ENCODE data around the gene SPATS2. TPM values are rescaled to one million over a fixed set of nuclear protein-coding genes. Genes with fewer than 3 reads are reported as not detected.

Gene SPATS2
- total RNA-seq, 1 donor from 2014 or later = 49.5 TPM

- Histone ChIP-seq H3K4me2 (no peak overlapping the region), H2AFZ (replicated peaks) (no peak overlapping the region), H3K9ac (no peak overlapping the region), H3K4me3 (no peak overlapping the region), H3K27ac (no peak overlapping the region), H3K27me3 (no peaks in the 10 kb centered on the region), H3K79me2 (ENCODE audit: low read depth) (peaks cover 31% of the 10 kb centered on the region), H3K36me3 (no peaks in the 10 kb centered on the region), H3K9me3 (ENCODE audit: low read depth) (no peaks in the 10 kb centered on the region), H3F3A (ENCODE audit: low read depth) (no peaks in the 10 kb centered on the region), H4K20me1 (ENCODE audit: low read depth) (peaks cover 30% of the 10 kb centered on the region), H3K4me1 (peaks cover 3% of the 10 kb centered on the region)
- no peak for DNase-seq (ENCODE audit: low spot score)
- no peak overlapping the region for H3K4me3 Mint-ChIP-seq
- peaks cover 2% of the 10 kb centered on the region for H3K9me3 Mint-ChIP-seq
- no peak for TF ChIP-seq EZH2 (IDR thresholded peaks at IDR 0.05)
- no peak for TF ChIP-seq EZH2phosphoT487 (IDR thresholded peaks at IDR 0.05)
- no peak for TF ChIP-seq CTCF (IDR thresholded peaks at IDR 0.05)
- peaks cover 2% of the 10 kb centered on the region for H3K4me1 Mint-ChIP-seq
- H3K36me3 Mint-ChIP-seq = peaks cover 7% of the 10 kb centered on the region
- no peak overlapping the region for H3K27ac Mint-ChIP-seq
- H3K27me3 Mint-ChIP-seq (ENCODE audit: insufficient read depth, low read depth) = no peaks in the 10 kb centered on the region
These were observed 46.5 kb downstream of the SPATS2 start for GRCh38 chr12:49413796-49414195.

GRCh38 chr12:49414364-49414763 is 47.1 kb downstream of the SPATS2 start:
- Histone ChIP-seq H3F3A (ENCODE audit: low read depth) (no peaks in the 10 kb centered on the region), H3K79me2 (ENCODE audit: low read depth) (peaks cover 34% of the 10 kb centered on the region), H3K4me2 (no peak overlapping the region), H3K27ac (no peak overlapping the region), H3K4me1 (peaks cover 8% of the 10 kb centered on the region), H2AFZ (replicated peaks) (no peak overlapping the region), H4K20me1 (ENCODE audit: low read depth) (peaks cover 34% of the 10 kb centered on the region), H3K4me3 (no peak overlapping the region), H3K9ac (no peak overlapping the region), H3K27me3 (no peaks in the 10 kb centered on the region), H3K9me3 (ENCODE audit: low read depth) (no peaks in the 10 kb centered on the region), H3K36me3 (no peaks in the 10 kb centered on the region)
- DNase-seq (ENCODE audit: low spot score) = no peak
- Mint-ChIP-seq H3K27ac (no peak overlapping the region), H3K9me3 (peaks cover 2% of the 10 kb centered on the region), H3K4me3 (no peak overlapping the region), H3K27me3 (ENCODE audit: insufficient read depth, low read depth) (no peaks in the 10 kb centered on the region), H3K36me3 (peaks cover 6% of the 10 kb centered on the region), H3K4me1 (peaks cover 2% of the 10 kb centered on the region)
- TF ChIP-seq EZH2 (IDR thresholded peaks at IDR 0.05) (no peak), EZH2phosphoT487 (IDR thresholded peaks at IDR 0.05) (no peak), CTCF (IDR thresholded peaks at IDR 0.05) (no peak)

GRCh38 chr12:49415521-49415970 is 48.3 kb downstream of the SPATS2 start:
- Histone ChIP-seq H3F3A (ENCODE audit: low read depth) (no peaks in the 10 kb centered on the region), H3K4me2 (no peak overlapping the region), H3K27me3 (no peaks in the 10 kb centered on the region), H4K20me1 (ENCODE audit: low read depth) (peaks cover 42% of the 10 kb centered on the region), H3K79me2 (ENCODE audit: low read depth) (peaks cover 34% of the 10 kb centered on the region), H3K27ac (no peak overlapping the region), H3K9me3 (ENCODE audit: low read depth) (no peaks in the 10 kb centered on the region), H3K4me1 (peaks cover 14% of the 10 kb centered on the region), H3K9ac (no peak overlapping the region), H3K4me3 (no peak overlapping the region), H3K36me3 (no peaks in the 10 kb centered on the region), H2AFZ (replicated peaks) (no peak overlapping the region)
- no peaks in the 10 kb centered on the region for H3K9me3 Mint-ChIP-seq
- peaks cover 2% of the 10 kb centered on the region for H3K36me3 Mint-ChIP-seq
- TF ChIP-seq CTCF (IDR thresholded peaks at IDR 0.05) (no peak), EZH2 (IDR thresholded peaks at IDR 0.05) (no peak), EZH2phosphoT487 (IDR thresholded peaks at IDR 0.05) (no peak)
- no peak overlapping the region for H3K4me3 Mint-ChIP-seq
- H3K27ac Mint-ChIP-seq = no peak overlapping the region
- no peak for DNase-seq (ENCODE audit: low spot score)
- H3K4me1 Mint-ChIP-seq = peaks cover 7% of the 10 kb centered on the region
- no peaks in the 10 kb centered on the region for H3K27me3 Mint-ChIP-seq (ENCODE audit: insufficient read depth, low read depth)
